K562 (cell line): ENCODE results near the gene RBM20. TPM values are rescaled to one million over a fixed set of nuclear protein-coding genes. Genes with fewer than 3 reads are reported as not detected.

Source experiments
- ARHGAP35 ChIP-seq: fragments of 450-650 bp; IDR thresholded peaks from 2 replicates; pipeline ENCODE4 v1.6.1; 2018; ENCODE audit not compliant: partially characterized antibody
- BRD4 ChIP-seq: fragments of 200-600 bp; sonication (generic); IDR thresholded peaks from 2 replicates; pipeline ENCODE4 v1.6.1; 2017; ENCODE audit warnings: inconsistent platforms
- CBFA2T2 ChIP-seq: fragments of 450-650 bp; conservative IDR thresholded peaks from 2 replicates; pipeline ENCODE4 v1.6.1; 2017; ENCODE audit warnings: mild to moderate bottlenecking
- GABPA ChIP-seq: fragments of 200-800 bp; sonication (Bioruptor generic); conservative IDR thresholded peaks from 2 replicates; pipeline ENCODE4 v1.6.1; 2016; ENCODE audit warnings: low read depth, missing genetic modification characterization, missing compliant biosample characterization
- GABPB1 ChIP-seq: sonication (generic); formaldehyde crosslinking; IDR thresholded peaks from 2 replicates; pipeline ENCODE4 v1.8.0; 2022; ENCODE audit warnings: mild to moderate bottlenecking, missing genetic modification reagents
- GABPB2 ChIP-seq: fragments of 250-450 bp; sonication (Bioruptor Pico); conservative IDR thresholded peaks from 2 replicates; pipeline ENCODE4 v1.5.1; 2021; ENCODE audit warnings: mild to moderate bottlenecking
- MTA2 ChIP-seq: fragments of 450-650 bp; IDR thresholded peaks from 2 replicates; pipeline ENCODE4 v1.6.1; 2016; ENCODE audit warnings: low read depth
- NCOA4 ChIP-seq: fragments of 450-650 bp; IDR thresholded peaks from 2 replicates; pipeline ENCODE4 v1.6.1; 2018; ENCODE audit warnings: mild to moderate bottlenecking; ENCODE audit not compliant: partially characterized antibody
- PHF8 ChIP-seq: fragments of 200-600 bp; sonication (generic); IDR thresholded peaks from 2 replicates; pipeline ENCODE4 v1.6.1; 2012; ENCODE audit warnings: mixed run types, mild to moderate bottlenecking, inconsistent platforms, low read length, moderate library complexity, borderline replicate concordance
- PHTF2 ChIP-seq: fragments of 250-450 bp; sonication (Bioruptor Pico); IDR thresholded peaks from 2 replicates; pipeline ENCODE4 v1.5.0; 2021; ENCODE audit warnings: mild to moderate bottlenecking
- POLR2AphosphoS5 ChIP-seq: IDR thresholded peaks from 2 replicates; pipeline ENCODE4 v1.6.1; 2011; ENCODE audit warnings: mild to moderate bottlenecking, low read depth, low read length, moderate library complexity; ENCODE audit not compliant: control insufficient read depth, insufficient read depth
- RBM34 ChIP-seq: fragments of 200-400 bp; formaldehyde crosslinking; IDR thresholded peaks from 2 replicates; pipeline ENCODE4 v1.6.1; 2018; ENCODE audit warnings: low read length, borderline replicate concordance; ENCODE audit not compliant: insufficient read depth
- SMC3 ChIP-seq: conservative IDR thresholded peaks from 2 replicates; pipeline ENCODE4 v1.6.1; 2011; ENCODE audit warnings: low read depth, low read length, improper control_type of control experiment; ENCODE audit not compliant: insufficient read depth
- SOX6 ChIP-seq: fragments of 450-650 bp; IDR thresholded peaks from 2 replicates; pipeline ENCODE4 v1.6.1; 2014; ENCODE audit warnings: mild to moderate bottlenecking
- ZKSCAN3 ChIP-seq: fragments of 250-450 bp; sonication (Bioruptor Pico); IDR thresholded peaks from 2 replicates; pipeline ENCODE4 v1.4.0; 2020
- ZNF133 ChIP-seq: fragments of 250-450 bp; sonication (Bioruptor Pico); IDR thresholded peaks from 2 replicates; pipeline ENCODE4 v1.4.0; 2020; ENCODE audit warnings: mild to moderate bottlenecking
- ZNF785 ChIP-seq: fragments of 250-450 bp; sonication (Bioruptor Pico); IDR thresholded peaks from 2 replicates; pipeline ENCODE4 v1.4.0; 2020; ENCODE audit warnings: mild to moderate bottlenecking
- polyA plus RNA-seq, 8 experiments: library from polyadenylated mRNA; depleted of rRNA in 4 of 8; stranded (reverse) in 5 of 8; unstranded in 3 of 8; fragments of >200 nt; fragmentation: Nextera tagmentation in 2 of 8; fragmentation: Illumina TruSeq in 1 of 8; extraction: Ambion mirVana in 2 of 8; extraction: Trizol in 1 of 8; gene quantifications; 2 replicates each; pipeline versions ENCODE4 v1.2.1 to v1.2.3, GENCODE V29; 2011 to 2014; ENCODE audit warnings: inconsistent platforms in 1 of 8, missing spikeins in 1 of 8
- total RNA-seq, 7 experiments: library from RNA; depleted of rRNA in 6 of 7; stranded (reverse); fragments of >200 nt in 6 of 7; fragmentation: Illumina TruSeq in 2 of 7; extraction: Trizol in 2 of 7; gene quantifications; 2 replicates each; pipeline versions ENCODE4 v1.2.1 to v1.2.3, GENCODE V29; 2011 to 2021; ENCODE audit warnings: low replicate concordance in 1 of 7
- TF ChIP-seq, protein P1 (sequence below): fragments of 200-600 bp; sonication (generic); IDR thresholded peaks from one replicate; pipeline ENCODE4 v1.6.1; 2012; ENCODE audit warnings: mild to moderate bottlenecking, low read depth, low read length, inconsistent platforms

Gene RBM20
- total and polyA plus RNA-seq, 9 of the 15 experiments (the other 6 are each of a cell fraction or from before 2014, with no cell fraction given): 0.63 to 5.7 (median 3.2) TPM

- peak; percentile 40; the same call in 1 of the 2 replicates for TF ChIP-seq POLR2AphosphoS5
- no peak for TF ChIP-seq ZNF133 (CRISPR knock-in tag)
- TF ChIP-seq ZNF785 (CRISPR knock-in tag): no peak
- peak; percentile 98 for TF ChIP-seq SOX6
- no peak for TF ChIP-seq ZKSCAN3 (CRISPR knock-in tag)
- peak; percentile 68; the same call in 1 of the 2 replicates for TF ChIP-seq MTA2
- TF ChIP-seq GABPB1 (CRISPR knock-in tag): no peak
- no peak for TF ChIP-seq PHF8
- no peak for TF ChIP-seq GABPA (tag)
- no peak for TF ChIP-seq PHTF2 (CRISPR knock-in tag)
- no peak for TF ChIP-seq SMC3
- TF ChIP-seq NCOA4: no peak
- TF ChIP-seq ARHGAP35: no peak
- TF ChIP-seq BRD4: no peak
- TF ChIP-seq CBFA2T2: peak; percentile 89
- TF ChIP-seq, protein P1, sequence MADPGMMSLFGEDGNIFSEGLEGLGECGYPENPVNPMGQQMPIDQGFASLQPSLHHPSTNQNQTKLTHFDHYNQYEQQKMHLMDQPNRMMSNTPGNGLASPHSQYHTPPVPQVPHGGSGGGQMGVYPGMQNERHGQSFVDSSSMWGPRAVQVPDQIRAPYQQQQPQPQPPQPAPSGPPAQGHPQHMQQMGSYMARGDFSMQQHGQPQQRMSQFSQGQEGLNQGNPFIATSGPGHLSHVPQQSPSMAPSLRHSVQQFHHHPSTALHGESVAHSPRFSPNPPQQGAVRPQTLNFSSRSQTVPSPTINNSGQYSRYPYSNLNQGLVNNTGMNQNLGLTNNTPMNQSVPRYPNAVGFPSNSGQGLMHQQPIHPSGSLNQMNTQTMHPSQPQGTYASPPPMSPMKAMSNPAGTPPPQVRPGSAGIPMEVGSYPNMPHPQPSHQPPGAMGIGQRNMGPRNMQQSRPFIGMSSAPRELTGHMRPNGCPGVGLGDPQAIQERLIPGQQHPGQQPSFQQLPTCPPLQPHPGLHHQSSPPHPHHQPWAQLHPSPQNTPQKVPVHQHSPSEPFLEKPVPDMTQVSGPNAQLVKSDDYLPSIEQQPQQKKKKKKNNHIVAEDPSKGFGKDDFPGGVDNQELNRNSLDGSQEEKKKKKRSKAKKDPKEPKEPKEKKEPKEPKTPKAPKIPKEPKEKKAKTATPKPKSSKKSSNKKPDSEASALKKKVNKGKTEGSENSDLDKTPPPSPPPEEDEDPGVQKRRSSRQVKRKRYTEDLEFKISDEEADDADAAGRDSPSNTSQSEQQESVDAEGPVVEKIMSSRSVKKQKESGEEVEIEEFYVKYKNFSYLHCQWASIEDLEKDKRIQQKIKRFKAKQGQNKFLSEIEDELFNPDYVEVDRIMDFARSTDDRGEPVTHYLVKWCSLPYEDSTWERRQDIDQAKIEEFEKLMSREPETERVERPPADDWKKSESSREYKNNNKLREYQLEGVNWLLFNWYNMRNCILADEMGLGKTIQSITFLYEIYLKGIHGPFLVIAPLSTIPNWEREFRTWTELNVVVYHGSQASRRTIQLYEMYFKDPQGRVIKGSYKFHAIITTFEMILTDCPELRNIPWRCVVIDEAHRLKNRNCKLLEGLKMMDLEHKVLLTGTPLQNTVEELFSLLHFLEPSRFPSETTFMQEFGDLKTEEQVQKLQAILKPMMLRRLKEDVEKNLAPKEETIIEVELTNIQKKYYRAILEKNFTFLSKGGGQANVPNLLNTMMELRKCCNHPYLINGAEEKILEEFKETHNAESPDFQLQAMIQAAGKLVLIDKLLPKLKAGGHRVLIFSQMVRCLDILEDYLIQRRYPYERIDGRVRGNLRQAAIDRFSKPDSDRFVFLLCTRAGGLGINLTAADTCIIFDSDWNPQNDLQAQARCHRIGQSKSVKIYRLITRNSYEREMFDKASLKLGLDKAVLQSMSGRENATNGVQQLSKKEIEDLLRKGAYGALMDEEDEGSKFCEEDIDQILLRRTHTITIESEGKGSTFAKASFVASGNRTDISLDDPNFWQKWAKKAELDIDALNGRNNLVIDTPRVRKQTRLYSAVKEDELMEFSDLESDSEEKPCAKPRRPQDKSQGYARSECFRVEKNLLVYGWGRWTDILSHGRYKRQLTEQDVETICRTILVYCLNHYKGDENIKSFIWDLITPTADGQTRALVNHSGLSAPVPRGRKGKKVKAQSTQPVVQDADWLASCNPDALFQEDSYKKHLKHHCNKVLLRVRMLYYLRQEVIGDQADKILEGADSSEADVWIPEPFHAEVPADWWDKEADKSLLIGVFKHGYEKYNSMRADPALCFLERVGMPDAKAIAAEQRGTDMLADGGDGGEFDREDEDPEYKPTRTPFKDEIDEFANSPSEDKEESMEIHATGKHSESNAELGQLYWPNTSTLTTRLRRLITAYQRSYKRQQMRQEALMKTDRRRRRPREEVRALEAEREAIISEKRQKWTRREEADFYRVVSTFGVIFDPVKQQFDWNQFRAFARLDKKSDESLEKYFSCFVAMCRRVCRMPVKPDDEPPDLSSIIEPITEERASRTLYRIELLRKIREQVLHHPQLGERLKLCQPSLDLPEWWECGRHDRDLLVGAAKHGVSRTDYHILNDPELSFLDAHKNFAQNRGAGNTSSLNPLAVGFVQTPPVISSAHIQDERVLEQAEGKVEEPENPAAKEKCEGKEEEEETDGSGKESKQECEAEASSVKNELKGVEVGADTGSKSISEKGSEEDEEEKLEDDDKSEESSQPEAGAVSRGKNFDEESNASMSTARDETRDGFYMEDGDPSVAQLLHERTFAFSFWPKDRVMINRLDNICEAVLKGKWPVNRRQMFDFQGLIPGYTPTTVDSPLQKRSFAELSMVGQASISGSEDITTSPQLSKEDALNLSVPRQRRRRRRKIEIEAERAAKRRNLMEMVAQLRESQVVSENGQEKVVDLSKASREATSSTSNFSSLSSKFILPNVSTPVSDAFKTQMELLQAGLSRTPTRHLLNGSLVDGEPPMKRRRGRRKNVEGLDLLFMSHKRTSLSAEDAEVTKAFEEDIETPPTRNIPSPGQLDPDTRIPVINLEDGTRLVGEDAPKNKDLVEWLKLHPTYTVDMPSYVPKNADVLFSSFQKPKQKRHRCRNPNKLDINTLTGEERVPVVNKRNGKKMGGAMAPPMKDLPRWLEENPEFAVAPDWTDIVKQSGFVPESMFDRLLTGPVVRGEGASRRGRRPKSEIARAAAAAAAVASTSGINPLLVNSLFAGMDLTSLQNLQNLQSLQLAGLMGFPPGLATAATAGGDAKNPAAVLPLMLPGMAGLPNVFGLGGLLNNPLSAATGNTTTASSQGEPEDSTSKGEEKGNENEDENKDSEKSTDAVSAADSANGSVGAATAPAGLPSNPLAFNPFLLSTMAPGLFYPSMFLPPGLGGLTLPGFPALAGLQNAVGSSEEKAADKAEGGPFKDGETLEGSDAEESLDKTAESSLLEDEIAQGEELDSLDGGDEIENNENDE: no peak
- no peak for TF ChIP-seq RBM34
- TF ChIP-seq GABPB2: no peak
Measured at GRCh38 chr10:110857265-110858171, 213.4 kb downstream of the RBM20 start (continued).
